Mesenchymal stem cell (in vitro differentiated cells and primary cell): ENCODE measurements around the gene NUMB.

Experiments
- DNase-seq: peaks from one replicate; pipeline ENCODE4 v3.0.0-alpha.2; 2013
- H2AFZ ChIP-seq: one replicate; pipeline ENCODE4 v1.6.1; 2013; ENCODE audit warnings: low read depth, mild to moderate bottlenecking, control low read depth, inconsistent platforms, low read length, moderate library complexity
- H2AK5ac ChIP-seq: 2 replicates; pipeline ENCODE4 v1.6.1; 2013; ENCODE audit warnings: low read length, moderate library complexity, mild to moderate bottlenecking, inconsistent platforms; ENCODE audit not compliant: severe bottlenecking
- H2BK120ac ChIP-seq: one replicate; pipeline ENCODE4 v1.6.1; 2013; ENCODE audit warnings: low read depth, mild to moderate bottlenecking, inconsistent platforms, low read length, moderate library complexity
- H2BK12ac ChIP-seq, 2 experiments: one replicate each; pipeline ENCODE4 v1.6.1; 2013; ENCODE audit warnings: inconsistent platforms in 2 of 2, low read length in 2 of 2, mild to moderate bottlenecking in 2 of 2, moderate library complexity in 2 of 2, control low read depth in 1 of 2
- H2BK15ac ChIP-seq: one replicate; pipeline ENCODE4 v1.6.1; 2013; ENCODE audit warnings: mild to moderate bottlenecking, low read depth, inconsistent platforms; ENCODE audit not compliant: poor library complexity, severe bottlenecking
- H2BK5ac ChIP-seq: 2 replicates; pipeline ENCODE4 v1.6.1; 2013; ENCODE audit warnings: low read depth, mild to moderate bottlenecking, low read length, control low read depth, inconsistent platforms; ENCODE audit not compliant: poor library complexity, severe bottlenecking
- H3K14ac ChIP-seq, 2 experiments: one replicate each; pipeline ENCODE4 v1.6.1; 2013; ENCODE audit warnings: inconsistent platforms in 2 of 2, low read length in 2 of 2, control low read depth in 1 of 2, mild to moderate bottlenecking in 1 of 2, moderate library complexity in 1 of 2
- H3K18ac ChIP-seq, 2 experiments: one replicate each; pipeline ENCODE4 v1.6.1; 2013; ENCODE audit warnings: inconsistent platforms in 2 of 2, low read length in 2 of 2, control low read depth in 1 of 2, low read depth in 1 of 2, mild to moderate bottlenecking in 1 of 2
- H3K23ac ChIP-seq, 2 experiments: one replicate each; pipeline ENCODE4 v1.6.1; 2013; ENCODE audit warnings: inconsistent platforms in 2 of 2, low read length in 2 of 2, mild to moderate bottlenecking in 2 of 2, moderate library complexity in 2 of 2, control low read depth in 1 of 2
- H3K27ac ChIP-seq: 2 replicates; pipeline ENCODE4 v1.5.1; 2013; ENCODE audit warnings: mild to moderate bottlenecking, moderate library complexity, low read length, control low read depth, inconsistent platforms; ENCODE audit not compliant: poor library complexity, severe bottlenecking
- H3K27me3 ChIP-seq, 2 experiments: 2 replicates each; pipeline versions ENCODE4 v1.6.1 to v1.7.0; 2013; ENCODE audit warnings: low read length in 2 of 2, mild to moderate bottlenecking in 2 of 2, moderate library complexity in 2 of 2, control low read depth in 1 of 2, inconsistent platforms in 1 of 2; ENCODE audit not compliant: control insufficient read depth in 1 of 2, insufficient read depth in 1 of 2
- H3K36me3 ChIP-seq, 2 experiments: 2 replicates each; pipeline versions ENCODE4 v1.6.1 to v1.7.0; 2013; ENCODE audit warnings: low read length in 2 of 2, control low read depth in 1 of 2, inconsistent platforms in 1 of 2, low read depth in 1 of 2, mild to moderate bottlenecking in 1 of 2; ENCODE audit not compliant: insufficient read depth in 2 of 2, control insufficient read depth in 1 of 2
- H3K4ac ChIP-seq, 2 experiments: one replicate each; pipeline ENCODE4 v1.6.1; 2013; ENCODE audit warnings: inconsistent platforms in 2 of 2, low read length in 2 of 2, mild to moderate bottlenecking in 2 of 2, moderate library complexity in 2 of 2, control low read depth in 1 of 2, low read depth in 1 of 2
- H3K4me1 ChIP-seq: 2 replicates; pipeline ENCODE4 v1.6.1; 2013; ENCODE audit warnings: low read depth, low read length, control low read depth; ENCODE audit not compliant: control insufficient read depth, insufficient read depth
- H3K4me2 ChIP-seq: 2 replicates; pipeline ENCODE4 v1.6.1; 2013; ENCODE audit warnings: low read length, mild to moderate bottlenecking, inconsistent platforms; ENCODE audit not compliant: poor library complexity, severe bottlenecking
- H3K4me3 ChIP-seq, 2 experiments: 2 replicates each; pipeline versions ENCODE4 v1.5.1 to v1.7.0; 2013; ENCODE audit warnings: low read length in 2 of 2, mild to moderate bottlenecking in 2 of 2, control low read depth in 1 of 2, low read depth in 1 of 2; ENCODE audit not compliant: insufficient read depth in 1 of 2
- H3K79me1 ChIP-seq: replicated peaks from 2 replicates; pipeline ENCODE4 v1.6.1; 2013; ENCODE audit warnings: mild to moderate bottlenecking, control low read depth, low read length, inconsistent platforms; ENCODE audit not compliant: poor library complexity, severe bottlenecking
- H3K9ac ChIP-seq: 2 replicates; pipeline ENCODE4 v1.7.0; 2013; ENCODE audit warnings: mild to moderate bottlenecking, low read length, moderate library complexity
- H3K9me3 ChIP-seq: 2 replicates; pipeline ENCODE4 v1.7.0; 2013; ENCODE audit warnings: mild to moderate bottlenecking, low read length; ENCODE audit not compliant: control insufficient read depth
- H4K8ac ChIP-seq: one replicate; pipeline ENCODE4 v1.6.1; 2013; ENCODE audit warnings: inconsistent platforms, mild to moderate bottlenecking, low read length, moderate library complexity
- H4K91ac ChIP-seq: one replicate; pipeline ENCODE4 v1.6.1; 2013; ENCODE audit warnings: mild to moderate bottlenecking, low read length, inconsistent platforms
- WGBS: methylation state at CpG from one replicate; pipeline ENCODE4 v1.1.7; 2013; ENCODE audit warnings: mixed read lengths; 5-methylcytosine and 5-hydroxymethylcytosine counted together

Gene NUMB

DNA sequence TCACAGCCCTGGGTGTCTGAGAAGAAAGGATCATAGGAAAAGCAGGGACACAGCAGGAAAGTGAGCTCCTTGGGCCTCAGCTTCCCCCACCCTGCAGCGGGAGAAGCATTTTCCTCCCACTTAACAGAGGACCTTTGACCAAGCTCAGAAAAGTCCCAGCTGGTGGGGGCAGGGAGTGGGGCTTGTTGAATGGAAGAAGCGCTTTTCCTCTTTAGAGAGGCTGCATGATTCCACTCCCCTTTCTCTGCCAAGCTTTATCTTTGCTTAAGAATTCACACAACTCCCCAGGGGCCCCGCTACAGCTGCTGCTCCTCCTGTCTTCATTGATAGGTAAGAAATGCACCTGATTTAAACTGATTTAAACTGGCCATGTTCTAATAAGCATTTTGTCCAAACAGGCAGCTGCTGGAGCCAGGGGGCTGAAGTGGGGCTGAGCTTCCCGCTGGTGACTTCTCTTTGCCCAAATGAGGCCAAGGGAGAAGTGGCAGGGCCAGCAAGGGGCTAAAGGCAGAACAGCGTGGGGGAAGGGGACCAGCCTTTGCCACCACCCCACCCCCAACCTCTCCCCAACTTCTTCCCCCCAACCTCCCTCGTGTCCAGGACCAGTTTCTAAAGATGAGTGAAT lies 222.7 kb downstream of the NUMB start:
- Histone ChIP-seq H3K36me3 (peaks cover 0 to 2% of the 10 kb centered on the region in 2 experiments), H3K27ac (peak overlapping the region; percentile 11), H2AFZ (no peak overlapping the region), H3K27me3 (peaks cover 30 to 71% of the 10 kb centered on the region in 2 experiments), H2BK12ac (peak overlapping the region in 1 of 2 experiments; percentile 39), H3K9ac (no peak overlapping the region), H3K4me1 (peaks cover 60% of the 10 kb centered on the region), H3K4ac (peak overlapping the region in 1 of 2 experiments; percentile 19), H3K4me3 (no peak overlapping the region), H3K79me1 (peaks cover 3% of the 10 kb centered on the region), H3K18ac (peak overlapping the region in 1 of 2 experiments; percentile 54), H3K4me2 (peak overlapping the region; percentile 24), H2BK5ac (peak overlapping the region; percentile 5), H2BK120ac (no peak overlapping the region), H2BK15ac (no peak overlapping the region), H2AK5ac (peak overlapping the region; percentile 1), H4K8ac (no peak overlapping the region), H4K91ac (no peak overlapping the region), H3K14ac (no peak overlapping the region), H3K9me3 (no peaks in the 10 kb centered on the region), H3K23ac (no peak overlapping the region)
- WGBS, result 9% methylated on average over 4 of the region's 6 CpGs
- DNase-seq, result peak; percentile 61

DNA sequence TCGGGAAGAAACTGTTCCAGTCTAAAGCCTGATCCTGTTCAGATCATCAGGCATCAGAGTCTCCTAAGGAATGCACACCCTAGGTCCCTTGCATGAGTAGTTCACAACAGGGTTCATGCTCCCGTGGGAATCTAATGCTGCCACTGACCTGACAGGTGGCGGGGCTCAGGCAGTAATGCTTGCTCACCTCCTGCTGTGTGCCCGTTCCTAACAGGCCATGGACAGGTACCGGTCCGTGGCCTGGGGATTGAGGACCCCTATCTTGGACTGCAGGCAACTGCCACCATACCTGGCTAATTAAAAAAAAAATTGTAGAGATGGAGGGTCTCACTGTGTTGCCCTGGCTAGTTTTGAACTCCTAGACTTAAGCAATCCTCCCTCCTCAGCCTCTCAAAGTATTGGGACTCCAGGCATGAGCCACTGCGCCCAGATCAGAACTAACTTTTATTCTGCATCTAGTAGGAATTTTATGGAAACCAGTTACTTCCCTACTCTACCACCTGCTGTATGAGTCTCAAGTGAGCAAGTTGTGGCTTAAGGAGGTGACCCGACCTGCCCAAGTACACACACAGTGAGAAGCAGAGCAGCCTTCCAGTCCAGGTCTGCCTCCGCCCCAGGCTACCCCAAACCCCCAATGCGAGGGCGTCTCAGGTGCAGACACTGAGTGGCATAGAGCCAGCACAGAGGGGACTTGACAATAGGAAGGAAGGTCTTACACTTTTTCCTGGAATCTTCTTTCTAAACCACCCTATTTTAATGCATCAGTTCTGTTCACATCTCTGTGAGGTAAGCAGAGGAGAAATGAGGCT lies 223.6 kb downstream of the NUMB start:
- Histone ChIP-seq H3K36me3 (no peaks in the 10 kb centered on the region), H3K9me3 (no peaks in the 10 kb centered on the region), H2BK15ac (no peak overlapping the region), H2AFZ (no peak overlapping the region), H3K4ac (peak overlapping the region in 1 of 2 experiments; percentile 19), H3K79me1 (no peaks in the 10 kb centered on the region), H3K18ac (peak overlapping the region; percentile 54 to 75), H3K4me3 (no peak overlapping the region), H3K27ac (no peak overlapping the region), H2AK5ac (no peak overlapping the region), H4K91ac (no peak overlapping the region), H2BK12ac (peak overlapping the region; percentile 2 to 91), H3K14ac (no peak overlapping the region), H2BK5ac (peak overlapping the region; percentile 5), H3K9ac (no peak overlapping the region), H3K23ac (no peak overlapping the region), H3K4me1 (peaks cover 57% of the 10 kb centered on the region), H2BK120ac (no peak overlapping the region), H3K4me2 (no peak overlapping the region), H4K8ac (no peak overlapping the region), H3K27me3 (peaks cover 30 to 63% of the 10 kb centered on the region in 2 experiments)
- WGBS, result 79% methylated on average over 5 of the region's 11 CpGs
- DNase-seq, result no peak

DNA sequence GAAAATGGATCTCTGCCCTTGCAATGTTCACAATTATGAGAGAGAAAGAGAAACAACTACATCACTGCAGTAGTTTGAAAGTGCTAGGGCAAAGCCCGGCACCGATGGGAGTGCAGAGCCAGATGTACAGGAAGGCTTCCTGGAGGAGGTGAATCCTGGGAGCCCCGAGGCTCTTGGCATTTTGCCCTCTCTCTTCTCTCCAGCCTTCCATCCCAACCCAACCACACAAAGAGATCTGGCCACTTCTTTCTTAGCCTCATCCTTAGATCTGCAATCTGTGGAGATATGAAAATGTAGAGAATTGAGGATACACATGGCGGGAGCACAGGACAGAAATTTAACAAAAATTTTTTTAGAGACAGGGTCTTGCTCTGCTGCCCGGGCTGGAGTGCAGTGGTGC lies 224.3 kb downstream of the NUMB start:
- no peaks in the 10 kb centered on the region for H3K79me1 ChIP-seq
- no peaks in the 10 kb centered on the region for H3K9me3 ChIP-seq
- no peak overlapping the region for H3K4me2 ChIP-seq
- no peak overlapping the region for H2AFZ ChIP-seq
- no peak overlapping the region for H4K91ac ChIP-seq
- H3K14ac ChIP-seq, result no peak overlapping the region
- 89% methylated on average over 5 of the region's 5 CpGs for WGBS
- H3K4me3 ChIP-seq, result no peak overlapping the region
- H2AK5ac ChIP-seq, result no peak overlapping the region
- H3K18ac ChIP-seq, result no peak overlapping the region
- H3K9ac ChIP-seq, result no peak overlapping the region
- H3K4me1 ChIP-seq, result peaks cover 55% of the 10 kb centered on the region
- no peaks in the 10 kb centered on the region for H3K36me3 ChIP-seq
- no peak overlapping the region for H3K27ac ChIP-seq
- DNase-seq, result no peak
- H2BK15ac ChIP-seq, result no peak overlapping the region
- H2BK120ac ChIP-seq, result no peak overlapping the region
- no peak overlapping the region for H2BK5ac ChIP-seq
- peaks cover 30 to 63% of the 10 kb centered on the region in 2 experiments for H3K27me3 ChIP-seq
- no peak overlapping the region for H2BK12ac ChIP-seq
- H4K8ac ChIP-seq, result no peak overlapping the region
- no peak overlapping the region for H3K4ac ChIP-seq
- H3K23ac ChIP-seq, result no peak overlapping the region

DNA sequence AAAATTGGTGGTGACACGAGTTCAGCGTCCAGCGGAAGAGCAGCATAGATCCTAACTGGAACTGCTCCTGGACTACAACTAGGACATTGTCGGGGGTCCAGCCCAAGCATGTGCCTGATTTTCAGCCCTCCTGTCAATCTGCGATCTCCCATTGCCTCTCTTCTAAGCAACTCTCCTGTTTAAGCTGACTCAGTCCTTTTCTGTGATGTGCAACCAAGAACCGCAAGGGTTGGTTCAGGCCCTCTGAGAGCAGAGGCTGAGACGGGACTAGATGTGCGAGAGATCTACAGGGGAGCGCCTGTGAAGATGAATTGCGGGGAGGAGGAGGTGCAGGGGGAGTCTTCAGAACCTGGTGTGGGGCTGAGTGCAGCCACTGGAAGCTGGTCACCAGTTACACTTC lies 224.8 kb downstream of the NUMB start:
- H3K4ac ChIP-seq, result no peak overlapping the region
- H3K9ac ChIP-seq, result no peak overlapping the region
- H2BK120ac ChIP-seq, result no peak overlapping the region
- H2AK5ac ChIP-seq, result no peak overlapping the region
- 88% methylated on average over 10 of the region's 10 CpGs for WGBS
- DNase-seq, result no peak
- no peak overlapping the region for H3K27ac ChIP-seq
- H3K4me2 ChIP-seq, result no peak overlapping the region
- no peak overlapping the region for H4K8ac ChIP-seq
- H3K9me3 ChIP-seq, result no peaks in the 10 kb centered on the region
- no peak overlapping the region for H2BK12ac ChIP-seq
- no peak overlapping the region for H2AFZ ChIP-seq
- H3K27me3 ChIP-seq, result peaks cover 30 to 63% of the 10 kb centered on the region in 2 experiments
- no peak overlapping the region for H3K14ac ChIP-seq
- H2BK5ac ChIP-seq, result no peak overlapping the region
- no peak overlapping the region for H4K91ac ChIP-seq
- no peak overlapping the region for H2BK15ac ChIP-seq
- H3K36me3 ChIP-seq, result no peaks in the 10 kb centered on the region
- H3K4me3 ChIP-seq, result no peak overlapping the region
- no peak overlapping the region for H3K23ac ChIP-seq
- peak overlapping the region in 1 of 2 experiments; percentile 15 for H3K18ac ChIP-seq
- no peaks in the 10 kb centered on the region for H3K79me1 ChIP-seq
- H3K4me1 ChIP-seq, result peaks cover 54% of the 10 kb centered on the region
